GM21447 (cell line): Measurements from ENCODE around the gene ANKRD42.
"Not testable (repeated sequence)": the region's sequence is repeated elsewhere in the genome, so short reads cannot be mapped to it uniquely, and the experiment has no call there.

Experiments used
- ATAC-seq: cut with Tn5 transposase; IDR thresholded peaks from one replicate; pipeline ENCODE4 v1.9.1; 2021; ENCODE audit not compliant: unreplicated experiment

The ANKRD42 gene

DNA sequence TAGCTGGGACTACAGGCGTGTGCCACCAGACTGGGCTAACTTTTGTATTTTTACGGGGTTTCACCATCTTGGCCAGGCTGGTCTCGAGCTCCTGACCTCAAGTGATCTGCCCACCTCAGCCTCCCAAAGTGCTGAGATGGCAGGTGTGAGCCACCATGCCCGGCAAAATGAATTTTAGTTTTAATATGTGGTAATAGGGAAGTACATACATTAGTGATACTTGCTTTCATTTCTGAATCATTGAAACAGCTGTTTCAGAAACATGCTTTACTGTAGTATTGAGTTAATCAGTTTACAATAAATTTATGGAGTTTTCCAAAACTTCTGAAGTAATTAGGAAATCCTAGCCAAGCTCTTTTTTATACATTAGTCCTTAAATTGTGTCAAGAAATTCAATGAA, 21.0 kb upstream of the ANKRD42 start:
- ATAC-seq = no peak

DNA sequence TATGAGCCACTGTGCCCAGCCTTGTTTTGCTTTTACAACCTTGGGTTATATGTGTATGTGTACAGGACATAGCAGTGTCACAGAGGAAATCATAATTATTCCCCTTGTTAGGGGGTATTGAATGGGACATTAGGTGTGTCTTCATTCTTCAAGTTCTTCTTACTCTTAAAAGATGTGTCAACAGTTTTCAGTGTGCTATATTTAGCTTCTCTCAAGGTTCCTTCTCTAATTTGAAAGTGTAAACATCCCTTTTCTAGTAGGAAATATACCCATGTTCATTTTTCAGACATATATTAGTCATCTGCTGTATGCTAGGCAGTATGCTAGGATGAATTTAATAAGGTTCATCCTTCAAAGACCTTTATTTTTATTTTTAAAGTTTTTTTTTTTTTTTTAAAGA, 19.5 kb upstream of the ANKRD42 start:
- ATAC-seq = peak; percentile 55

DNA sequence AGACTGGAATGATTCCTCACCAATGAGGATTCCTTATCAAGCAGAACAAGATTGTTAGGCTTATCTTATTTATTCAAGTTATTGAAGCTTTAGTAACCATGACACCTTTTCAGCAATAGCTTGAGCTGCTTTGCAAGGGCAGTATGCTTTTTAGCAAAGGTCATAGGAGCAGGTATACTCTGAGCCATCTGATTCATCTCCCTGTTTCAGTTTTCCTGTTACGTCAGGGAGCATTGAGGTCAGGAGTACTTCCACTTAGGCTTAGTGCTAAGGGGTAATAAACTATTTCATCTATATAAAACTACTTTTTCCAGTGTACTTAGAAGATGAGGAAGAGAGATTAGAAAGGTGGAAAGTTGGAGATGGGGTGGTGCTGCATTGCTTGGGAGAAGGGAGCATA, 17.7 kb upstream of the ANKRD42 start:
- ATAC-seq = no peak

DNA sequence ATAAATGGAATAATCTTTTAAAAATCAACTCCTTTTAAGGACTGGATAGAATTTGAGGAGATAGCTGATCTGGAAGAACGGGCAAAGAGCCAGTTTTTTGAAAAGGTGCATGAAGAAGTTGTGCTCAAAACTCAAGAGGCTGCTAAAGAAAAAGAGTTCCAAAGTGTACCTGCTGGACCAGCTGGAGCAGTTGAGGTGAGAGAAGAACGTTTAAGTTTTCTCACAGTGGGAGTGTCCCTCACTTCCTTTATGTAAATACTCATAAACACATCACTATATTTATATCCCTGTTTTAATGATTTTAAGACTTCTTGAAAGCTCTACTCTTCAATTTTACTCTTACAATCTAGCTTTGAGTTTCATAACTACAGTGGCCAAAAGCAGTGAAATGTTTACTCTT, 11.7 kb upstream of the ANKRD42 start:
- ATAC-seq = no peak

DNA sequence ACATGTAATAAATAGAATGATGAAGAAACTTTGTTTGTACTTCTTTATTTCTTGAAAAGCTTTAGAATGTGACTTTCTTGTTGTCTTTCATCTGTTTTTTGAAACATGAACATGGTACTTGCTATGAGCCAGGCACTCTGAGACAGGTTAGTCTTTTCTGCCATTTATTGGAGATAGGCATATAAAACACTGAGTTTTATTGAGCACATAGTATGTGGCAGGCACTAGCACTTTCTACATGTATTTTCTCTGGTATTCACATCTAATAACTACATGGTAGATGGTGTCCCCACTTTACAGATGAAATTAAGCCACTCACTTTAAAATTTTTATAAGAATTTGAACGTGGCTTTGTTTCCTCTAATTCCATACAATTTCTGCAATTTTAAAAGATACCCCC, 7.7 kb upstream of the ANKRD42 start:
- ATAC-seq = no peak

DNA sequence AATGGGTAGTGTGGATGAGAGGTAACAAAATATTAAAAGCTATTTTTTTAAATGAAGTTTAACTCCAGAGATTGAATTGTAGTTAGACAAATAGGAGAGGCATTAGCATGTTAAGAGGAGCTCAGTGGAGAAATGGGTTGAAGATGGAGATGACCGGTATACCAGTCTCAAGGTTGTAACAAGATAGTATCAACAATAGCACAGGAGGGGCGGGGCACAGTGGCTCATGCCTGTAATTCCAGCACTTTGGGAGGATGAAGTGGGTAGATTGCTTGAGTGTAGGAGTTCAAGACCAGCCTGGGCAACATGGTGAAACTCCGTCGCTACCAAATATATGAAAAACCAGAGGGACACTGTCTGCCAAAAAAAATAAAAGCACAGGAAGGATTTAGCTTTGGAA, 6.0 kb upstream of the ANKRD42 start:
- ATAC-seq = no peak

DNA sequence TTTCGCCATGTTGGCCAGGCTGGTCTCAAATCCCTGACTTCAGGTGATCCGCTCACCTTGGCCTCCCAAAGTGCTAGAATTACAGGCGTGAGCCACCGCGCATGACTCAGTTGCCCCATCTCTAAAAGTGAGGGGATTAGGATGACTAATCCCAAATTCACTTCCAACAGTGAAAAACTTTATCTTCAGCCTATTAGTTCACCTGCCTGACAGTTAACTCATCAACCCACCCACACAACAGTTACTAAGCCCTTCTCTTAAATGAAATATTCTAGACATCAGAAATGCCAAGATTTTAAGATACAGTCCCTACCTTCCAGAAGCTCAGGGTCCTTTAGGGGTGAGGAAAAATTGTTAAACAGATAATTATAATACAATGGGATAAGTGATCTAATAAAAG, 2.0 kb upstream of the ANKRD42 start:
- no peak for ATAC-seq

DNA sequence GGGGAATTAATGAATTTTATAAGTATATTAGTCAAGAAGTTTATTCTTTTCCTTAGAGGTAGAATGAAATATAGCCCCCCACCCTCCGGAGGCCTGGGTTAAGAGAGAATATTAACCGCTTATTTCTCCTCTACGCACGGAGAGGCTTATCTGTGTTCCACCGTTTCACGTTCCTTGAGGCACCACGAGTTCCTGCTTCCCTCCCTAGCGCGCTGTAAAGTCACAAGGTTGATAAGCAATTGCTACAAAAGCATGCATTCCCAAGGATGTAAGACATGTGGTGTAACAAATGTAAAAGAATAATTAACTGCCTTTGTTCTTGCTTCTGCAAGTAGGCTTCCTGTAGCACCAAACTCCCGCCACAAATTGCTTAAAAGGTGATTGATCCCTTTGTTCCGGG, 1.5 kb upstream of the ANKRD42 start:
- no peak for ATAC-seq

DNA sequence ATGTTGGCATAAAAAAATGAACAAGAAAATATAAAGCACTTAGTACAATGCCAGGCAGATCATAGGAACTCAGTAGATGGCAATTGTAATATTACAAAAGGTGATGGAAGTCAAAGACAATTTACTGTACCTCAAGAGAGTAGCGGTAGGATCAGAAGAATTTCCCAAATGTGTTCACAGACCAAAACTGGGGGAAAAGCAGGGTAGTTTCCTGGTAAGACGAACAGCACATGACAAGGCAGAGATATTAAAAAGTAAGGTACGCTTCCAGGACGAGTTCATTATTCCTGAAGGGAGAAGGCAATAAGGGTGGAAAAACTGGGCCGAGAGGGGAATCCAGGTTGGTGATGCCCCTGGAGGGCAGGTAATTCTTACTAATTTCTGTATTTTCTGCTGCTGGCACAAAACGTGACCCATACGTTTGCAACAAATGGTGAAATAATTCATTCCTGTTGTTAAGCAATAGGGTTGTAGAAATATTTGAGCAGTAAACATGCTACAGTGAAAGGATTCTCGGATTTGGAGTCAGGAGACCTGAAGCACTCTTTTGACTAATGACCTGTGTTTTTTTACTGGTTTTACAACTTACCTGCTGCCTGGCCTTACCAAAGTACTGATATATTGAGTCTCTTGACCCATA, 786 bp upstream of the ANKRD42 start:
- ATAC-seq = no peak

DNA sequence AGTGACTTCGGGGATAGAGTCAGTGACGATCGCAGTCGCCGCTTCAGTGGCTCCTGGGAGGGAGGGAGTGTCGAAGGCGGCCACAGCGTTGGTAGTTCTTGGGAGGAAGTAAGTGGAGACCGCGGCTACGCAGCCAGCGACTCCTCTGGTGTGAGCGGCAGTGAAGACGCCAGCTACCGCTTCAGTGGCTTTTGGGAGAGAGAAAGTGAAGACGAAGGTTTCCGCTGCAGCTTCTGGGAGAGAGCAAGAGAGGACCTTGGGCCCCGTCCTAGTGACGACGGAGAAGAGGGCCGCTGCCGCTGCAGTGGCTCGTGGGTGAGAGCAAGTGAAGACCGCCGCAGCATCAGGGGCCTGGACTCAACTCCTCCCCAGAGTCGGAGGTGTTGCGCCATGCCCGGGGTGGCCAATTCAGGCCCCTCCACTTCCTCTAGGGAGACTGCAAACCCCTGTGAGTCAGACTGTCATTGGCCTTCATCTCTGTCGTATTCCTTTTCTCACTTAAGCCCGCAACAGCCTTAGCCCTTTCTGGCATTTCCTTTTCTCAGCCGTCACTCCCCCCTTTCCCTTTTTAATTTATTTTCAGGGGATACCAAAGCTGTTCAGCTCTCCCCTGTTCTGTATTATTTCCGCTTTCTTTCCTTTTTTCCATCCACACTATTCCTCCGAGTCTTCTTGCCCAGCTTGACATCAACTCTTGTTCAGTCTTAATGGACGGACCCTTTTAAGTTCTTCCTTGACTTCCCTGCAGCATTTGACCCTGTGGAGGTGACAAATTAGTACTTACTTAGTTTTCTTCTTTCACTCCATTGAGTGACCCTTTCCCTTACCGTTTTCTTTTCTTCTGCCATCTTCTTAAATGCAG, 1.0 kb downstream of the ANKRD42 start:
- ATAC-seq = peak; percentile 60

DNA sequence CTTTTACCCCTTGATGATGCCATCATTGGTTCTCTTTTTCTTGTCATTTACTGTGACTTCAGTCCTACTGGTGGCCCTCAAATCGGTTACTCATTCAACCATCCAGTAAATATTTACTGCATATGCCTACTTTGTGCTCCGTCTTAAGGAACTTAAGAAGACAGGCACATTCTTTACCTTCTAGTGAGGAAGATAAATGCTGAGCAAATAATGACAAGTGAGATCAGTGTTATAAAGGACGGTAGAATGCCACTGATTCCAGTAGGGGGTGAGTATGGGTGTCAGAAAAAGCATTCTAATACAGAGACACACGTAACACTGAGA, 1.6 kb downstream of the ANKRD42 start:
- no peak for ATAC-seq

DNA sequence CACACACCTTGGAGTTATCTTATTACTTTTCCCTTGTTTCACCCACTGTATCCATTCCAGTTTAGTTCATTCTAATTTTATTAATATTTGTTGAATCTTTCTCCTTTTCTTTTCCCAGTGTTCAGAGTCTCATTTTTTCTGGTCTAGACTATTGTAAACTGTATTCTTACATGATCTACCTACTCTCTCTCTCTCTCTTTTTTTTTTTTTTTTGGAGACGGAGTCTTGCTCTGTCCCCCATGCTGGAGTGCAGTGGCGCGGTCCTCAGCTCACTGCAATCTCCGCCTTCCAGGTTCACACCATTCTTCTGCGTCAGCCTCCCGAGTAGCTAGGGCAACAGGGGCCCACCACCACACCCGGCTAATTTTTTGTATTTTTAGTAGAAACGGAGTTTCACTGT, 2.1 kb downstream of the ANKRD42 start:
- ATAC-seq = no peak

DNA sequence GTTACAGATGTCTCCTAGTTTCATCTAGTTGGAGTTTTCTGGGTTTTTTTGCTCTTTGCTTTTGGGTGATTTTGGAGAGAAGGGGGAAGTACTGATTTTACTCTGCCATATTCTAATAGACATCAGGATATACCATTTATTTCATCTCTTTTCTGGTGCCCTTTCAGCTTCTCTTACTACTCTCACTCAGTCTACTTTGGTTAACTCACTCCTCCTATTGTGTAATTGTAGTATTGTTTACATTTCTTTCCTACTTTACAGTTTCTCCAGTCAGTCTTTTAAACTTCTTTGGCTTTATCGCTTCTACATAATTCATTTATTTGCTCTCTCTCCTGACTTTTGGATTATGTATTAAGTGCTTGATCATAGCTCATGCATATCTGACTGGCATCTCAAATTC, 6.5 kb downstream of the ANKRD42 start:
- no peak for ATAC-seq

DNA sequence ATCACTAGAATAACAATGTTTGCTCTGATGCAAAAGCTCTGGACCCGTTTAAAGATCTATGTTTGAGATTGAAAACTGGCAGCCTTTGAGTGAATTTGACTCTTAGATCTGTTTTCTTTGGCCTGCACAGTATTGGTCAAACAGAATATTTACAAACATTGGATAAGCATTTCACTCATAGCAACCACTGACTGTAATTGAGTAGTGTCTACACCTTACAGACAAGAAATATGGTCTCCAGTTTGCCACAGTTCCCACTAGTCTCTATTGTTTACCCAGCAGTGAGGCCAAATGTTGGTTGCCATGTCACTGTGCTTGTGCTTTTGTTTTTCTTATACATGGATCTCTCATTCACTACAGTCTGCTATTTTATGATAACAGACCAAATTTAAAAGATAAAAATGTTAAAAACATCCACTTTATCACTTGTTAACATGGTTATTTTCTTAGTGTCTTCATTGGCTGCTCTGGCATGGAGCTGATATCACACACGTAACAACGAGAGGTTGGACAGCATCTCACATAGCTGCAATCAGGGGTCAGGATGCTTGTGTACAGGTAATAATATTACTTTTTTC, 12.2 kb downstream of the ANKRD42 start:
- ATAC-seq = no peak

DNA sequence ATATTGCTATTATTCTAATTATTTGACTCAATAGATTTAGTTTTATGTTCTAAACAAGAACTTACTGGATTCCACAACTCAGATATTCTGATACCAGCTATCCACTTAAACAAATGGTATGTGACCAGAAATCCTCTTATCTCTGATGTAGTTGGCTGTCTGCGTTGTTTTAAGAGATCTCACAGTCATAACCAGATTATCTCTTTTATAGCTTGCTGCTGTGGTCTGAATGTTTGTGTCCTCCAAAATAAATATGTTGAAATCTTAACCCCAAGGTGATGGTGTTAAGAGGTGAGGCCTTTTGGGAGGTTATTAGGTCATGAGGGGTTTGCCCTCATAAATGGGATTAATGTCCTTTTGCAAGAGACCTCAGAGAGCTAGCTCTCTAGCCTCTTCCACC, 12.7 kb downstream of the ANKRD42 start:
- ATAC-seq = no peak

DNA sequence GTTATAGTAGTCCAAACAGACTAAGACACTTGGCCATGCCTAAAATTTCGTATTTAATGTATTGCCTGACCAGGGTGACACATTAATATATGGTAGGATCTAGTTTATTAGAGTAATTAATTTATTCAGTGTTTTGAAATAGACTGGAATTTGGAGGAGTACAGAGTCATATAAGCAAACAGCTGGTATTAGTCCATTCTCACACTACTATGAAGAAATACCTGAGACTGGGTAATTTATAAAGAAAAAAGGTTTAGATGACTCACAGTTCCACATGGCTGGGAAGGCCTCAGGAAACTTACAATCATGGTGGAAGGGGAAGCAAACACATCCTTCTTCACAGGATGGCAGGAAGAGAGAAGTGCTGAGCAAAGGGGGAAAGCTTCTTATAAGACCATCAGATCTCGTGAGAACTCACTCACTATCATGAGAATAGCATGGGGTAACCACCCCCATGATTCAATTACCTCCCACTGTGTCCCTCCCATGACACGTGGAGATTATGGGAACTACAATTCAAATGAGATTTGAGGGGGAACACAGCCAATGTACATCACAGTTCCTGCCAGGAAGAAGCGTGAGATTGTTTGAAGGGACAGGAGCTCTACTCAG, 13.4 kb downstream of the ANKRD42 start:
- not testable (repeated sequence) for ATAC-seq

DNA sequence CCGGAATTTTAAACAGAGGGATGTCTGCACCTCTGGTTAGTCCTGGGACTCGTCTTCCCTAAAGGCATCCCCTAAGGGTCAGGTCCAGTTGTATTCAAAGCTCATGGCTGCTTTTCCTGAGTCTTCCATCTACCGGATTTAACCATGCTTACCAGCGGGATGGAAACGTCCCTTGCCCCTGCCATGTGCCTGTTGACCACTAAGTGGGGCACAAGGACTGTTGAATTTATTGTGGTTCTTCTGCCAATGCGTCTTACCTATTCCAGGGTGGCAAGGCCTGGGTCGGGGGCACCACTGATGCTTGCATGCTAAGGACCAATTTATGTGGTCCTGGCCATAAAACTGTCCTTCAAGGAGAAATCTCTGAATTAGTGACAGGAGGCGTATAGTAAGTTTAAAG, 25.6 kb downstream of the ANKRD42 start:
- no peak for ATAC-seq

DNA sequence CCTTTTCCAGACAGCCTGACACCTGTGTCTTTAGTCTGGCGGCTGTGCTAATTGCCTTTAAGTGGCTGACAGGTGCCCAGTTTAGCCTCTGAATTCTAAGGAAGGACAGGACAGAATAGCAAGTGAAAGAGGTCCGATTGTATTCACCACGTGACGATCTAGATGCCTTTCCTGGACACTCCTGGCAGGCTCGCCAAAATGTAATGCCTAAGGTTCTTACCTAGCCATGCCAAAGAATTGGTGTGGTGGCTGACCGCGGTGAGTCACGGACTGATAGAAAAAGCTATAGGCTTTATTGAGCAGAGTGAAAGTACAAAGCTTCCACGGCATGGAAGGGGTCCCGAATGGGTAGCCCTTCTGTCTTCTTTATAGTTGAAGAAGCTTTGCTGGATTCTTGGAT, 26.7 kb downstream of the ANKRD42 start:
- no peak for ATAC-seq

DNA sequence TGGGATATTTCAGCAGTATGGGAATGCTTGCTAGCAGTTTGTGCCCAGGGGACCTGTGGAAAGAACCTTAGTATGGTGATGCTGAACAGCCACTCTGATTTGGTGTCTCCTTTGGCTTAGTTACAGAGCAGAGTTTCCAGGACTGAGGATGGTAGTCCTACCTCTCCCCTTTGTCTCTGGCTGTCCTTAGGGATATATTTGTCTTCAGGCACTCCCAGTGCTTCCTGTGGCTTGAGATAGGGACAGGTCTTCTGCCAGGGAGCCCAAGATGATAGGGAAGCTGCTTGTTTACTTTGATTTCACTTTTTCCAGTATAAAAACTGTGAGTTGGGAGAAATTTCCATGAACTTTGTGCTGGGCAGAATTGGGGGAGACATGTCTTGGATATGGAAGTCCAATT, 28.2 kb downstream of the ANKRD42 start:
- ATAC-seq = no peak

DNA sequence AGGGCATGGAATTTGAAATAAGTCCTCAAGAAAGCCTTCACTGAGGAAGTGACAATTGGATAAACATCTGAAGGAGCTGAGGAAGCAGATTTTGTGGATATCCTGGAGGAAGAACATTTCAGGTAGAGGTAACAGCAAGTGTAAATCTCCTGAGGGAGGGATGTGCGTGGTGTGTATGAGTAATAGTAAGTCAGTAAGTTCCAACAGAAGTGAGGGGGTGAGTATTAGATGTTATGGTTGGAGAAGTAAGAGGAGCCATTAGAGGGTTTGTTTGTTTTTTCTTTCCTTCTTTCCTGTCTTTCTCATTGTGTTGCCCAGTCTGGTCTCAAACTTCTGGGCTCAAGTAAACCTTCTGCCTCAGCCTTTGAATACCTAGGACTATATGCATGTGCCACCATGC, 29.0 kb downstream of the ANKRD42 start:
- ATAC-seq = no peak

DNA sequence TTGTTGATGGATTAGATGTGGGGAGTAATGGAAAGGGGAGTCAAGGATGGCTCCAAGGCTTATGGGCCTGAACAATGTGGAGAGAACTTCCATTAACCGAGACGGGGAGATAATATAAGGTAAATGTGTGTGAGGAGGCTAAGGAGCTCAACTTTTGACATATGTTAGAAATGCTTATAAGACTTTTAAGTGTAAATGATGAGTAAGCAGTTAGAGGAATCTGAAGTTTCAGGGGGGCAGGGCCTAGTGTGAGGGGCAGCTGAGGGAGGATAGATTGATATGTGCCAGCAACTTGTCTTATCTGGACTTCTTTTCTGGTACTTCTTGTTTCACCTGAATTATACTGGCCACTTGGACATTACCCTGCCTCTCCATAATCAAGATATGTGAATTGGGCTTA, 29.9 kb downstream of the ANKRD42 start:
- no peak for ATAC-seq

DNA sequence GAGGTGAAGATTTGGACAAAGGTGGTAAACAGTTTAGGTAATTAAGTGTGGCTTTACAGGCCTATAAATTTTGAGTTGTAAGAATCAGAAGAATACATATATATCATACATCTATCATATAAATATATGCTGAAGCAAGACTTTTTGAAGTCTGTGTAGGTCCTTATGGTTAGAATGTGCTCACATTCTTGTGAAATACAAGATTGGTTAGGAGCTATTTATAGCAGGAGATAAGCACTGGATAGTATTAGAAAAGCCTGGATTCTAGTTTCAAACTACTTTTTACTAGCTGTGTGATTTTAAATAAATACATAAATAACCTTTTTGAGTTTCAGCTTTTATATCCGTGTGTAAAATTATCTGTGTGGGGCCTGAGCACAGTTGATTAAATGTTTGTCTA, 42.3 kb downstream of the ANKRD42 start:
- ATAC-seq = no peak
